Measurements from ENCODE around the gene CDKL1.

- no peak for TF ChIP-seq CTCF (IDR thresholded peaks at IDR 0.05)
- TF ChIP-seq POLR2A (IDR thresholded peaks at IDR 0.05): no peak
These were observed 2.0 kb downstream of the CDKL1 start for GRCh38 chr14:50394713-50395112.

Measured in heart left ventricle (tissue), 13 donors.